GM12878 (cell line): ENCODE results near the gene PHF11. TPM values are rescaled to one million over a fixed set of nuclear protein-coding genes. Genes with fewer than 3 reads are reported as not detected.

Experiments
- BCL11A ChIP-seq: IDR thresholded peaks from 2 replicates; pipeline ENCODE4 v1.6.1; 2011; ENCODE audit warnings: low read depth, low read length
- DPF2 ChIP-seq: fragments of 450-650 bp; IDR thresholded peaks from 2 replicates; pipeline ENCODE4 v1.6.1; 2017; ENCODE audit warnings: mild to moderate bottlenecking
- EP300 ChIP-seq, 2 experiments: fragments of 150-350 bp in 1 of 2; IDR thresholded peaks; 2 replicates each; pipeline ENCODE4 v1.6.1; 2011 to 2012; ENCODE audit warnings: low read depth in 2 of 2, low read length in 2 of 2, borderline replicate concordance in 1 of 2, improper control_type of control experiment in 1 of 2, inconsistent platforms in 1 of 2; ENCODE audit not compliant: control insufficient read depth in 1 of 2
- KLF5 ChIP-seq: fragments of 450-650 bp; IDR thresholded peaks from 2 replicates; pipeline ENCODE4 v1.6.1; 2014; ENCODE audit warnings: mild to moderate bottlenecking; ENCODE audit not compliant: partially characterized antibody
- SMC3 ChIP-seq: IDR thresholded peaks from 2 replicates; pipeline ENCODE4 v1.6.1; 2011; ENCODE audit warnings: low read length, improper control_type of control experiment, borderline replicate concordance
- ZNF217 ChIP-seq: fragments of 450-650 bp; IDR thresholded peaks from 2 replicates; pipeline ENCODE4 v1.6.1; 2017; ENCODE audit warnings: antibody characterized with exemption, mild to moderate bottlenecking
- ZSCAN29 ChIP-seq: fragments of 450-650 bp; IDR thresholded peaks from 2 replicates; pipeline ENCODE4 v1.6.1; 2017; ENCODE audit warnings: mild to moderate bottlenecking, moderate library complexity
- polyA plus RNA-seq, 11 experiments: library from polyadenylated mRNA; depleted of rRNA in 4 of 11; unstranded in 6 of 11; stranded (reverse) in 5 of 11; fragments of >200 nt; fragmentation: Nextera tagmentation in 4 of 11; fragmentation: Illumina TruSeq in 1 of 11; extraction: Ambion mirVana in 4 of 11; extraction: Trizol in 1 of 11; gene quantifications; 1 replicate in 1 of 11; 2 replicates in 10 of 11; pipeline versions ENCODE4 v1.2.1 to v1.2.3, GENCODE V29; 2011 to 2016; ENCODE audit warnings: inconsistent platforms in 2 of 11, missing spikeins in 2 of 11, low read depth in 1 of 11
- total RNA-seq, 4 experiments: library from RNA; depleted of rRNA in 3 of 4; stranded (reverse); fragments of >200 nt in 3 of 4; fragmentation: Illumina TruSeq in 1 of 4; extraction: Trizol in 1 of 4; gene quantifications; 2 replicates each; pipeline versions ENCODE4 v1.2.1 to v1.2.3, GENCODE V29; 2013 to 2021
- TF ChIP-seq, protein P1 (sequence below): IDR thresholded peaks from 2 replicates; pipeline ENCODE4 v1.6.1; 2012; ENCODE audit warnings: low read length, inconsistent platforms
- TF ChIP-seq, protein P2 (sequence below): fragments of 450-650 bp; IDR thresholded peaks from 2 replicates; pipeline ENCODE4 v1.6.1; 2016; ENCODE audit warnings: mild to moderate bottlenecking
- TF ChIP-seq, protein P3 (sequence below): fragments of 450-650 bp; IDR thresholded peaks from 2 replicates; pipeline ENCODE4 v1.6.1; 2017; ENCODE audit warnings: low read depth, mild to moderate bottlenecking, moderate library complexity

Gene PHF11
- total and polyA plus RNA-seq, 10 of the 15 experiments (the other 5 are each of a cell fraction or from before 2014, with no cell fraction given) = 16.9 to 77.3 (median 32.7) TPM

- TF ChIP-seq, protein P1, sequence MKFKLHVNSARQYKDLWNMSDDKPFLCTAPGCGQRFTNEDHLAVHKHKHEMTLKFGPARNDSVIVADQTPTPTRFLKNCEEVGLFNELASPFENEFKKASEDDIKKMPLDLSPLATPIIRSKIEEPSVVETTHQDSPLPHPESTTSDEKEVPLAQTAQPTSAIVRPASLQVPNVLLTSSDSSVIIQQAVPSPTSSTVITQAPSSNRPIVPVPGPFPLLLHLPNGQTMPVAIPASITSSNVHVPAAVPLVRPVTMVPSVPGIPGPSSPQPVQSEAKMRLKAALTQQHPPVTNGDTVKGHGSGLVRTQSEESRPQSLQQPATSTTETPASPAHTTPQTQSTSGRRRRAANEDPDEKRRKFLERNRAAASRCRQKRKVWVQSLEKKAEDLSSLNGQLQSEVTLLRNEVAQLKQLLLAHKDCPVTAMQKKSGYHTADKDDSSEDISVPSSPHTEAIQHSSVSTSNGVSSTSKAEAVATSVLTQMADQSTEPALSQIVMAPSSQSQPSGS = peak; percentile 95
- TF ChIP-seq BCL11A (peak; percentile 56; the same call in 1 of the 2 replicates), SMC3 (no peak), DPF2 (peak; percentile 40; the same call in 1 of the 2 replicates), ZSCAN29 (no peak), EP300 (IDR thresholded peaks at IDR 0.05; ENCODE audit: borderline replicate concordance in 1 of 2, control insufficient read depth in 1 of 2, low read depth in 2 of 2, low read length in 2 of 2) (peak; percentile 78 to 85), ZNF217 (peak; percentile 96), KLF5 (no peak)
- TF ChIP-seq, protein P2, sequence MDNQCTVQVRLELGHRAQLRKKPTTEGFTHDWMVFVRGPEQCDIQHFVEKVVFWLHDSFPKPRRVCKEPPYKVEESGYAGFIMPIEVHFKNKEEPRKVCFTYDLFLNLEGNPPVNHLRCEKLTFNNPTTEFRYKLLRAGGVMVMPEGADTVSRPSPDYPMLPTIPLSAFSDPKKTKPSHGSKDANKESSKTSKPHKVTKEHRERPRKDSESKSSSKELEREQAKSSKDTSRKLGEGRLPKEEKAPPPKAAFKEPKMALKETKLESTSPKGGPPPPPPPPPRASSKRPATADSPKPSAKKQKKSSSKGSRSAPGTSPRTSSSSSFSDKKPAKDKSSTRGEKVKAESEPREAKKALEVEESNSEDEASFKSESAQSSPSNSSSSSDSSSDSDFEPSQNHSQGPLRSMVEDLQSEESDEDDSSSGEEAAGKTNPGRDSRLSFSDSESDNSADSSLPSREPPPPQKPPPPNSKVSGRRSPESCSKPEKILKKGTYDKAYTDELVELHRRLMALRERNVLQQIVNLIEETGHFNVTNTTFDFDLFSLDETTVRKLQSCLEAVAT = 0 out of 2 replicates have a peak, but pooled peaks have one; percentile 56
- TF ChIP-seq, protein P3, sequence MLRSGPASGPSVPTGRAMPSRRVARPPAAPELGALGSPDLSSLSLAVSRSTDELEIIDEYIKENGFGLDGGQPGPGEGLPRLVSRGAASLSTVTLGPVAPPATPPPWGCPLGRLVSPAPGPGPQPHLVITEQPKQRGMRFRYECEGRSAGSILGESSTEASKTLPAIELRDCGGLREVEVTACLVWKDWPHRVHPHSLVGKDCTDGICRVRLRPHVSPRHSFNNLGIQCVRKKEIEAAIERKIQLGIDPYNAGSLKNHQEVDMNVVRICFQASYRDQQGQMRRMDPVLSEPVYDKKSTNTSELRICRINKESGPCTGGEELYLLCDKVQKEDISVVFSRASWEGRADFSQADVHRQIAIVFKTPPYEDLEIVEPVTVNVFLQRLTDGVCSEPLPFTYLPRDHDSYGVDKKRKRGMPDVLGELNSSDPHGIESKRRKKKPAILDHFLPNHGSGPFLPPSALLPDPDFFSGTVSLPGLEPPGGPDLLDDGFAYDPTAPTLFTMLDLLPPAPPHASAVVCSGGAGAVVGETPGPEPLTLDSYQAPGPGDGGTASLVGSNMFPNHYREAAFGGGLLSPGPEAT = peak; percentile 78
These were observed 41.3 kb upstream of the PHF11 start (continued) for GRCh38 chr13:49454388-49455006.
